Stimulated activated naive CD4-positive, alpha-beta T cell treated with Interleukin-2 at 50 U/mL for 16 hours (primary cell): Measurements from ENCODE around the gene SENP8.
"Not testable (repeated sequence)": the region's sequence is repeated elsewhere in the genome, so short reads cannot be mapped to it uniquely, and the experiment has no call there.

Experiments
- DNase-seq: peaks from one replicate; lab custom pipeline; 2025; lab: John Stamatoyannopoulos, UW

Gene SENP8

GRCh38 chr15:72118017-72118978 lies at the start of gene SENP8, which contains the start of gene MYO9A:
Gene SENP8, plus strand, starts transcription at chr15:72118403. Its CDS starts 21,221 bp downstream, at chr15:72139624.
Gene MYO9A, minus strand, starts transcription at chr15:72118150. Its CDS starts 71,587 bp downstream, at chr15:72046563.
- peak; percentile 97 for DNase-seq

DNA sequence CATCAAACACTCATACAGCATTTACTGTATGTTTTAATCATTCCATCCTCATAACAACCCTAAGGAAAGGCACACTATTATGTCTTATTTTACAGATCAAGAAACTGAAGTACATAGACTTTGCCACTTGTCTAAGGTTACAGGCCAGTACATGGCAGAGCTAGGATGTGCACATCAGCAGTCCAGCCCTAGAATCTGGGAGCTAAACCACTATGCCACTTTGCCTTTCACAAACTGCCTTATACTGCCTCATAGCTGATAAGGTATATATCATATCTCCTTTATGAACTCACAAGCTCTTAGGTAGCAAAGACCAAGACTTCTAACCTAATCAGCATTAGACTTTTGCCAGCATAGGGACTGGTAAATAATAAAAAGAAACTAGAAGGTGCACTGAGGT lies 49.3 kb upstream of the SENP8 start:
- DNase-seq = no peak

DNA sequence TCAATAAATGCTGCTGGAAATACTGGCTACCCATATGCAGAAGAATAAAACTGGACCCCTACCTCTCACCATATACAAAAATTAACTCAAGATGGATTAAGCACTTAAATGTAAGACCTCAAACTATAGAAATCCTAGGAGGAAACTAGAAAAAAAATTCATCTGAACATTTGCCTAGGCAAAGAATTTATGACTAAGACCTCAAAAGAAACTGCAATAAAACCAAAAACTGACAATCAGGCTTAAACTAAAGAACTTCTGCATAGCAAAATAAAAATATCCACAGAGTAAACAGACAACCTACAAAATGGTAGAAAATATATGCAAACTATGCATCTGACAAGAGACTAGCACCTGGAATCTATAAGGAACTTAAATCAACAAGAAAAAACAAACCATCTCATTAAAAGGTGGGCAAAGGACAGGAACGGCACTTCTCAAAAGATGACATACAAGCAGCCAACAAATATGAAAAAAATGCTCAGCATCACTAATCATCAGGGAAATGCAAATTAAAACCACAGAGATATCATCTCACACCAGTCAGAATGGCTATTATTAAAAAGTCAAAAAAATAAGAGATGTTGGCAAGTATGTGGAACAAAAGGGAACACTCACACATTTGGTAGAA lies 47.3 kb upstream of the SENP8 start:
- DNase-seq = no peak

- DNase-seq = not testable (repeated sequence)
Measured at GRCh38 chr15:72071448-72071825, 46.8 kb upstream of the SENP8 start.

DNA sequence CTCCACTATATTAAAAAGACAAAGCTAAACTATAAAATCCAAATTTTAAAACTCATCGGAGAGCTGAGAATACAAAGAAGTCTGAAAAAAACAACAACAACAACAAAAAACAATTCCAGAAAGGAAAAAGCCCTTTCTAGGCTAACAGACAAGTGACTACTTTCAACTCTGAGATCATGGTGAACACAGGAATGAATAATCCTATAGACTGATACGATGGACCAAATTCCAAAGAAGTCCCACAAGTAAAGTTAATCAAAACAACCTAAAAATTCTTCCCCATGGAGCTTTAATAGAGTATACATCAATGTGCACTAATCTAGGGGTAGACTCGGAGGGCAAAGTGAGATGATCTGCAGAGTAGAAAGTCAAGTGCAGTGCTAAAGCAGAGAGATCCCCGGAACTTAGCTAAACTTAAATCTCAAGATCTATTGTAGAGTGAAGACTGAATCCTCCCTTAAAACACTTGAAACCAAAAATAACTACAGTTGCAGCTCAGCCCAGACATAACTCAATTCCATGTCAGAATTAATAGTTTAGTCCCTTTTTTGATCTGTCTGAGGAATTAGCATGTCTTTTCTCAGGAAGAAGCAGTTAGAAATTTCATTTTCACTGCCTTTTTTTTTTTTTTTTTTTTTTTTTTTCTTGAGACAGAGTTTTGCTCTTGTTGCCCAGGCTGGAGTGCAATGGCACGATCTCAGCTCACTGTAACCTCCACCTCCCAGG lies 43.7 kb upstream of the SENP8 start:
- no peak for DNase-seq

GRCh38 chr15:72077950-72078349 lies 40.3 kb upstream of the SENP8 start:
- DNase-seq = no peak

GRCh38 chr15:72078887-72079286 lies 39.3 kb upstream of the SENP8 start:
- DNase-seq = no peak

- no peak for DNase-seq
Measured at GRCh38 chr15:72082176-72082575, 36.0 kb upstream of the SENP8 start.

GRCh38 chr15:72086010-72086697 lies 32.0 kb upstream of the SENP8 start:
- no peak for DNase-seq

GRCh38 chr15:72086920-72087648 lies 31.1 kb upstream of the SENP8 start:
- no peak for DNase-seq

GRCh38 chr15:72092006-72092405 lies 26.2 kb upstream of the SENP8 start:
- DNase-seq = no peak

DNA sequence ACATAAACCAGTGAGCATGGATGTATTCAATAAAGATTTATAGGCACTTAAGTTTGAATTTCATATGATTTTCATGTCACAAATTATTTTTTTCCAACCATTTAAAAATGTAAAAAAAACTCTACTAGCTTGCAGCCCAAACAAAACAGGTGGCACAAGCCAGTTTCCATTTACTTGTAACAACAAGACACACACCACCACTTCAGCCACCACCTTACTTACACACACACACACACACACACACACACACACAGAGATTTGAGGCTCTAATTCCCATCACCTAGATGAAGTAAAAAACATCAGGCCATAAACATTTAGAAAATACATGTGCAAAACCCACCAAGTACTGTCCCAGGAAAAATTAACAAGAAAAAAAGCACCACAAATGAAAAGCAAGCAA lies 25.5 kb upstream of the SENP8 start:
- DNase-seq = no peak

- DNase-seq = no peak
Measured at GRCh38 chr15:72096796-72097195, 21.4 kb upstream of the SENP8 start.

GRCh38 chr15:72098040-72098439 lies 20.2 kb upstream of the SENP8 start:
- no peak for DNase-seq

DNA sequence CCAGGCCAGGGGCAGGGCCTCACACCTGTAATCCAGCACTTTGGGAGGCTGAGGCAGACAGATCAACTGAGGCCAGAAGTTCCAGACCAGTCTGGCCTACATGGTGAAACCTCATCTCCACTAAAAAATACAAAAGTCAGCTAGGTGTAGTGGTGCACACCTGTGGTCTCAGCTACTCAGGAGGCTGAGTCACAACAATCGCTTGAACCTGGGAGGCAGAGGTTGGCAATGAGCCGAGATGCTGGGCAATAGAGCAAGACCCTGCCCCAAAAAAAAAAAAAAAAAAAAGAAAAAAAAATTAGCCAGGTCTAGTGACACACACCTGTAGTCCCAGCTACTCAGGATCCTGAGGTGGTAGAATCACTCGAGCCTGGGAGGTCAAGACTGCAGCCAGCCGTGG lies 19.0 kb upstream of the SENP8 start:
- DNase-seq = no peak

- not testable (repeated sequence) for DNase-seq
Measured at GRCh38 chr15:72100551-72100950, 17.7 kb upstream of the SENP8 start.

- DNase-seq = no peak
Measured at GRCh38 chr15:72105111-72105510, 13.1 kb upstream of the SENP8 start.

DNA sequence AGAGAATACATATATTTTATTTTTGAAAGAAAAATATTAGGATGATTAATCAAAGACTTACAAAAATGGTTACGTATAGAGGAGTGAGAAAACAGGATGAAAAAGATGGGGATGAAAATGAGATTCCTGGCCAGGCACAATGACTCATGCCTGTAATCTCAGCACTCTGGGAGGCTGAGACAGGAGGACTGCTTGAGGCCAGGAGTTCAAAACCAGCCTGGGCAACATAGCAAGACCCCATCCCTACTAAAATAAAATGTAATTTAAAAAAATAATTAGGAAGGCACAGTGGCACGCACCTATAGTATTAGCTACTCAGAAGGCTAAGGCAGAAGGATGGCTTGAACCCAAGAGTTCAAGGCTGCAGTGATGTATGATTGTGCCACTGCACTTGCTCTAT lies 12.1 kb upstream of the SENP8 start:
- no peak for DNase-seq

DNA sequence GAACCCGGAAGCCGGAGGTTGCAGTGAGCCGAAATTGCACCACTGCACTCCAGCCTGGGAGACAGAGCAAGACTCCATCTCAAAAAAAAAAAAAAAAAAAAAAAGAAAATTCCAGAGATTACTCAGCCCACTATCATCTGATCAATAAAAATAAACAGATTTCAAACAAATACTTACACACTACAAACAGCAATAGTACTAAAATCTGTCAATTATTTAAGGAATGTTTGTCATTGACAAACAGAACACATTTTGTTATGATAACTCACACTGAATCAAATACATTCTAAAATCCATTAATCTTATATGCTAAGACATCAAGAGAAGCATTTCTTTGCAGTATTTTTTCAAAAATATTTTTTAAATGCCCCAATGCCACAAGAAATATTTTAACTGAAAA lies 7.8 kb upstream of the SENP8 start:
- no peak for DNase-seq

GRCh38 chr15:72112116-72112515 lies 6.1 kb upstream of the SENP8 start:
- no peak for DNase-seq

- DNase-seq = no peak
Measured at GRCh38 chr15:72112805-72113204, 5.4 kb upstream of the SENP8 start.
